ENCODE measurements around the gene SLC4A7.
"Not testable (repeated sequence)": the region's sequence is repeated elsewhere in the genome, so short reads cannot be mapped to it uniquely, and the experiment has no call there.

The SLC4A7 gene

DNA sequence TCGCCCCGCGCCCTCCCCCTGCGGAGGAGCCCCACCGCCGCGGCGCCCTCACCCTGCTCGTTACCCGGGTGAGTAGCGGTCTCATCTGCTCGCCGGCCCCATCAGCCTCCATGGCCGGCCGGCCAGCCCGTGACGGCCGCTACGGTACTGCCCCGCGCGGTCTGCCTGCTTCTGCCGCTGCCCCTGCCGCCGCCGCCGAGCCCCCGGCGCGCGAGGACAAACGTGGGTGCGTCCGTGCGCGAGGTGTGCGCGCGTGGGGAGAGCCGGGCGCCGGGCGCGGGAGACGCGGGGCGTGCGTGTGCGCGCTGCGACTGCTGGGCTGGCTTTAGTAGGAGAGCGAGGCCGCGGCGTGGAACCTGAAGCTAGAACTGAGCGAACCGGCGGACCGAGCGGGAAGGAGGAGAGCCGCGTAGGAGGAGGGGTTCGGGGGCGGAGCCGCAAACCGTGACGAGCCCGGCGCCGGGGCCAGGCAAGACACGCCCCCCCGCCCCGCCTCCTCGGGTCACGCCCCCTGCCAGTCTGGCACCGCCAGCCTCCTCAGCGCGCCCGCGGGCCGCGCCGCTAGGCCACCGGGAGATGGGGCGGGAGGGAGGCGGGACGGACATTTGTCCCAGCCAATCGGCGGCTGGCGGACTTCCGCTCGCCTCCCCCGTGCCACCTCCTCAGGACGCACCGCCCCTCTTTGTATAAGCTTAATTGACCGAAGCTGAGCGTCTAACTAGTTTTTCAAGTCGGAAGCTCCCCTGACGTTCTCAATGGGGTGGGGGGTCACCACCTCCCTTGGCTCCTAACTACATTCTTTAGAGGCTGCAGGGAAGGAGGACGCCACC, at the start of gene SLC4A7:
Gene SLC4A7 (minus strand): TSS at position 370 of the 830 bp plus-strand sequence. CDS start 258 bp downstream, at position 112.
- DNase-seq (ENCODE audit: low read depth in 2 of 2) = peak; percentile 99

DNA sequence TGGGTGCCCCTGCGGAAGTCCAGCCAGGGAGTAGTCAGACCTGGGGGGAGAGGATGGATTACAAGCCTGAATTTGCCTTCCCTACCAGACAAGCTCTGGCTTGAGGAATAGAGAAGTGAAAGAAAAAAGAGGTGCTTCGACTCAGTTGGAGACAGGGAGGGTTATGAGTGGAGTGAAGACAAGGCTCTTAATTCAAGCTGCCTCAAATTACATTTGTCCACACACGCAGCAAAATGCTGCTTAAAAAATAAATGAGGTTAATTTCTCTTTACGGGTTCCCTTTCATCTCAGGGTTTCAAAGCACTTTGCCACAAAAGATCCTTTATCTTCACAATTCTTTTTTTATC, 49.0 kb upstream of the SLC4A7 start:
- no peak for DNase-seq (ENCODE audit: low read depth in 2 of 2)

DNA sequence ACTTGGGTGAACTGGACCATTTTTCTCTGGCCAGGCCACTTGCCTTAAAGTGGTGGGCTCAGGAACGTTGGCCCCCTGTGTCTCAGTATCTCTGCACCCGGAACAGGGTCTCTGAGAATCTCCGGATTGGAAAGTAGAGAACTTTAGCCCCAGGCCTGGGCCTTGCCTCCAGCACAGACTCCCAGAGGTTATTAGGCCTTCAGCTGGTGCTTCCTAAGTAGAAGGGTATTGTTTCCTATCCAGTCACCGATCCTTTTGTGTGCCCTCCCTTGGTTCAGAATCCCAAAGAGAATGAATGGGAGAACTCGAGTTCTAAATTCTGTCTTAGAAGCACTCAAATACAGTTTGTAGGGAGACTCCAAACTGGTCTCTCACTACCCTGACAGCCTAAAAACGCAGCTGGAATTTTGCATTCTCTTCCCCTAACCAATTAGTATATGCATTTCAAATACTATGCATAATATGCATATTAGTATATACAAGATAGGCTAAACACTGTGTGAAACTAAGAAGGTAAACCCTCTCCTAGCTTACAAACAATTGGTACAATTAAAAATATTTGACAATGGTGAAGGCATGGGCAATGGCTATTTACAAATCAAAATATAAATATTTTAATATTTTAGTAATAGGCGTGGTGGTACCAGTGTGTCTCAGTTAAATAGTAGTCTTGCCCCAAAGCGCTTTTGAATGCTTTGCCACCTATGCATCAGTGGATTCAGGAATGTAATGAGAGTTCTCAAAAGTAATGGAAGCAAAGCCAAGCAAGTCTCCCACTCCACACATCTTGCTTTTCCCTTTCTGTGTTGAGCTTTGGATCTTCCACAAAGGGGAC, 48.5 kb upstream of the SLC4A7 start:
- no peak for DNase-seq (ENCODE audit: low read depth in 2 of 2)

DNA sequence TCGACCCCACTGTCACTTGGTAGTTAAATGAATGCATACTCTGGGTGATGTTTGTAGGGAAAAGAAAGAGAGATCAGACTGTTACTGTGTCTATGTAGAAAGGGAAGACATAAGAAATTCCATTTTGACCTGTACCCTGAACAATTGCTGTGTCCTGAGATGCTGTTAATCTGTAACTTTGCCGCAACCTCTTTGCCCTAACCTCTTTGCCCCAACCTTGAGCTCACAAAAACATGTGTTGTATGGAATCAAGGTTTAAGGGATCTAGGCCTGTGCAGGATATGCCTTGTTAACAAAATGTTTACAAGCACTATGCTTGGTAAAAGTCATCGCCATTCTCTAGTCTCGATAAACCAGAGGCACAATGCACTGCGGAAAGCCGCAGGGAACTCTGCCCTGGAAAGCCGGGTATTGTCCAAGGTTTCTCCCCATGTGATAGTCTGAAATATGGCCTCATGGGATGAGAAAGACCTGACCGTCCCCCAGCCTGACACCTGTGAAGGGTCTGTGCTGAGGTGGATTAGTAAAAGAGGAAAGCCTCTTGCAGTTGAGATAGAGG, 47.1 kb upstream of the SLC4A7 start:
- DNase-seq (ENCODE audit: low read depth in 2 of 2) = not testable (repeated sequence)

- no peak for DNase-seq (ENCODE audit: low read depth in 2 of 2)
Observed at GRCh38 chr3:27528791-27529190, 44.6 kb upstream of the SLC4A7 start.

- no peak for DNase-seq (ENCODE audit: low read depth in 2 of 2)
Observed at GRCh38 chr3:27526614-27527315, 42.6 kb upstream of the SLC4A7 start.

GRCh38 chr3:27521872-27522265, 37.7 kb upstream of the SLC4A7 start:
- DNase-seq (ENCODE audit: low read depth in 2 of 2) = no peak

GRCh38 chr3:27521179-27521871, 37.1 kb upstream of the SLC4A7 start:
- DNase-seq (ENCODE audit: low read depth in 2 of 2) = no peak

DNA sequence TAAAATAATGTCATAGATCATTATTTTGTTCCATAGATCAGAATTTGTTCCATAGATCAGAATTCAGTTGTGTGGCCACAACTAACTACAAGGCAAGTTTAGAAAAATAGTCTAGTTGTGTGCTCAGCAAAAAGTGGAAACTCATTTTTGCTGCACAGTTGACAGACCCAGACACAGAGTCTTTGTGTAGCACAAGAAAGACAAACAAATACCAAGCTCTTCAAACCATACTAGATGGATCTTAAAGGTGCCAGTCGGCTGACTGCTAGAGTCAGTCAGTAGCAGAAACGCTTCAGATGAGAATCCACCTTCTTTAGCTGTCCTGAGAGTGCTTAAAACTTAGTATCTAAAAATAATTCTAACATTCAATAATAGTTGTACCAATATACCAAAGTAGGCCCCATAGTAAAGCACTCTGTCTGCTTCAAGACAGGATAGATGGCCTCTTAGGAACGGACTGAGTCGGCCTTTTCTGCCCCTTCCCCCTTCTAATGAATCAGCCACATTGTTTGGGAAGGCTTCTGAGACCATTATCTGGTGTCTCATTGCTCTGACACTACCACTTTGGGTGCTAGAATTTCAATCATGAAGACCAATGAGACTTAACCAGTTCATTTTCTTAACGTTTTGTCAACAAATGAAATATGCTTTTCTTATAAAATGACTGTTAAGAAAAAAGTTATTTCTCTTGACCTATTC, 27.7 kb upstream of the SLC4A7 start:
- no peak for DNase-seq (ENCODE audit: low read depth in 2 of 2)

DNA sequence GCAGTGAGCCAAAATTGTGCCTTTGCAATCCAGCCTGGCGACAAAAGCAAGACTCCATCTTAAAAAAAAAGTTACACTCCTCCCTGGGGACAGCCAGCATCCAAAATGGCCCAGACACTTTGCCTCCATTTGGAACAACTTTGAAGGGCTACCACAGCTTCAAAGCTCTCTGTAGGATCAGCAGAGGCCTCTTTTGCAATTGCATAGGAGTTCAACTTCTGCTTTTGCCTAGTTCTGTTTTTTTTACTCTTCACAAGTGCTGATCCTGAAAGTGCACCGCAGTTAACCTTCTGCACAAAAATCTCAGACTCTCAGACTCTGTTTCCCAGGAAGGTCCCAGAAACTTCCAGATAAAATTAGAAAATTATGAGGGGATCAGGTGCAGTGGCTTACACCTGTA, 25.2 kb upstream of the SLC4A7 start:
- no peak for DNase-seq (ENCODE audit: low read depth in 2 of 2)

DNA sequence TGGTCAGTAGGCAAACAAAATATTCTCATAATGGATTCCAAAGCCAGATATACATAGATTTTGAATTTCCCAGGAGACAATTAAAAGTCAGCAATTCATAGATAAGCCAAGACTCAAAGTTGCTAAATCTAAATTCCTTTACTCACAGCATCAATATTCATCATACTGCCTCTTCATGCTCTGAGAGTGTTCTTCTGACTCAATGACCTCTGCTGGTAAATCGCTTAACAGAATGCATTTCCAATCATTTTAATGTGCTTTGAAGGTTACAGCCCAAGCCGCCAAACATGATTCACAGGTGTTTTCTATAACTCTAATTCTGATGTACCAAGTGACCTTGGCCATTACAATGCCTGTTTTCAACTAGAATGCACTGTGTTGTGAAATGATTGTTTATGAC, 24.2 kb upstream of the SLC4A7 start:
- no peak for DNase-seq (ENCODE audit: low read depth in 2 of 2)

DNA sequence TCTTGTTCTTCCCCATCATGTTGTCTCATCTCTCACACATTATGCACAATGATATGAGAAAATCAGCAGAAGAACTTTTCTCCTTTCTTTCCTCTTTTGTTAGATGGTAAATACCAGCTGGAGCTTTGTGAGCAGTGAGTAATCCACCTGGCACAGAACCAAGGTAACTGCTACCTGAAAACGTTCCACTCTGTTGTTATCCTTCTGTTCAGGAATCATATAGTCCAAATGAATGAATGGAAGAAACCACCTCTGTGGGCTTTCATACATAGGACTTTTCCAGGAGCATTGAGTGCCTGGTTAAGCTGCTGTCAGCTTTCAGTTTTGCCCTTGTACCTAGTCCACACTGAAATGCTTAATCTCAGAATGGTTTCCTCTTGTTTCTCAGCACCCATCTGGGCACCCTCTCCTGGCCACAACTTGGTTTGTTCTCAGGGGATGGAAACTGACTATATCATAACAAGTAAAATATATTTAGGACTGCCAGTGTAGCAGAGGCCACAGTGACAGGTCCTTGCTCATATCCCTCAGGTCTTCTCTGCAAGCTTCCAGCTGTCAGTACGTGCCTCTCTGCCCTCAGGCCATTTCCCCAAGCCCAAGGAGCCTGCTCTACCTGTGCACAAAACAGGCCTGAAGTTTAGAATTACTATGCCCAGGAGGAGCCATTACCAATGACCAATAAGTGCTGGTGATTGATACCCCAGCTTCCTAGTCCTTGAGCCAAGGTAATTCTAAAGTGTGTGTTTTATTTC, 23.5 kb upstream of the SLC4A7 start:
- DNase-seq (ENCODE audit: low read depth in 2 of 2) = no peak

GRCh38 chr3:27507111-27507510, 22.9 kb upstream of the SLC4A7 start:
- DNase-seq (ENCODE audit: low read depth in 2 of 2) = no peak

- DNase-seq (ENCODE audit: low read depth in 2 of 2) = no peak
Observed at GRCh38 chr3:27504749-27505148, 20.6 kb upstream of the SLC4A7 start.

DNA sequence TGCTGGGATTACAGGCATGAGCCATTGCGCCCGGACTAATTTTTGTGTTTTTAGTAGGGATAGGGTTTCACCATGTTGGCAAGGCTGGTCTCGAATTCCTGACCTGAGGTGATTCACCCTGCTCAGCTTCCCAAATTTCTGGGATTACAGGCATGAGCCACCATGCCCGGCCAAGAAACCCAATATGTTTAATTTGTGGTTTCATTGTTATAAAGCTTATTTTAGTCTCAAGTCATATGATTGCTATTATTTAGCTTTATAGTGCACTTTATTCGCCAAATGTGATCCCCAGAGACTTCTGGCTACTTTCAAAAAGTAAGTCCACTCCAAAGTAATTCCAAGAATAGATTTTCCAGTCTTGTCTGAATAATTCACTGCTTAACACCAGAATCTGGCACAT, 19.3 kb upstream of the SLC4A7 start:
- no peak for DNase-seq (ENCODE audit: low read depth in 2 of 2)

DNA sequence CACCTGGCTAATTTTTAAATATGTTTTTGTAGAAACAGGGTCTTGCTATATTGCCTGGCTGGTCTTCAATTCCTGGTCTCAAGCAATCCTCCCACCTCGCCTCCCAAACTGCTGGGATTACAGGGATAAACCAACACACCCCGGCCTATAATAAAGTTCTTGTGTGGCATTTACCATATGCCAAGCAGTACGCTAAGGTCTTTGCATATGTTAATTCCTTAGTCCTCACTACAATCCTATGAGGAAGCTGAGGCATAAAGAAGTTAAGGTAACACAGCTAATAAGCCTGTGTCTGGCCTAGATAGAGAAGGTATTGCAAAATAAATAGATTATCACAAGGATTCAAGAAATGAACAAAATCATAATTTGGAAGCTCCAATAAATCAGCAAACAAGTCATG, 17.6 kb upstream of the SLC4A7 start:
- no peak for DNase-seq (ENCODE audit: low read depth in 2 of 2)

DNA sequence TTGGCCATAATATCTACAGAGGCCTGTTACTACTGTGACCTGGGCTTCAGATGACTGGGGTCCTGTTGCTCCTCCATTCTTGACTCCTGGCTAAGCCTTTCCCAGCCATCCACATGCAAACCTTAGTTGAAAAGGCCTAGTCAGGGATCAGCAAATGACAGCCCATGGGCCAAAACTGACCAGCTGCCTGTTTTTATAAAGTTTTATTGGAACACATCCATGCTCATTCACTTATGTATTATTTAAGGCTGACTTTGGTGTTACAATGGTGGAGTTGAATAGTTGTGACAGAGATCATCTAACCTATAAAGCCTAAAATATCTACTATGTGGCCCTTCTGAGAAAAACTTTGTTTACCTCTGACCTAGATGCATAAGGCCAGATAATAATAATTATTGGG, 16.8 kb upstream of the SLC4A7 start:
- DNase-seq (ENCODE audit: low read depth in 2 of 2) = no peak

DNA sequence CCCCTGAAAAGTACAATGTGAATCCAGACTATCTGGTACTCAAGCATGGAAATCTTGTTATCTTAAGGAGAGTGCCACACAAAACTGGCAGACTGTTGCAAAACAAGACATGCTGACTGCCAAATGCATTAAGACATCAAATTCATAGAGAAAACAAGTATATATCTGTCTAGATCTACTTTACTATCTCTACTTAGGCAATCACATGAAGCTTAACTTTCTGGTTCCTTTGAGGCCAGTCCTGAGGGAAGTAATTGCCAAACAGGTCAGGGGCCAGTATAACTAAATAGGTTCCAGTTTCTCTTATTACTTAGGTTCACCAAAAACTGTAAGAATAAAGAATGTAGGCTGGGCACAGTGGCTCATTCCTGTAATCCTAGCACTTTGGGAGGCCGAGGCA, 15.9 kb upstream of the SLC4A7 start:
- no peak for DNase-seq (ENCODE audit: low read depth in 2 of 2)

DNA sequence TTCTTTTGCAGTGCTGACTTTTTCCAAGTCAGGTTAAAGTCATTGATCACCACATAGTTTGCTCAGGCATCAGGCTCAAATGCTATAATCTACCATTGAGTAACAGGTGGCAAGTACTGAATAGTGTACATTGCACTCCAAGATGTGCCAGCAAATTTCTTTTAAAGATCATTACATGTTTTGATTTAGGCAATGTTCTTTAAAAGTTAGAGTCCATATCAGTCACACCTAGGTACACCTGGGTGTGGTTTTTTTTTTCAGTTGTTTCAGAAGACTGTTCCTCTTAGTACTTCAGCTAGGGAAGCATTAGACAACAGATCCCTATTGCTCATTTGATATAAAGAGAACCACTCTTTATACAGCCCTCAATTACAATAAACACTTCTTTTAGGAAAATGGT, 10.6 kb upstream of the SLC4A7 start:
- DNase-seq (ENCODE audit: low read depth in 2 of 2) = no peak

GRCh38 chr3:27488821-27489220, 4.6 kb upstream of the SLC4A7 start:
- no peak for DNase-seq (ENCODE audit: low read depth in 2 of 2)
